Neural crest cell (in vitro differentiated cells): ENCODE results near the gene IFI44. TPM values are rescaled to one million over a fixed set of nuclear protein-coding genes. Genes with fewer than 3 reads are reported as not detected.

Experiments used
- DNase-seq: peaks from one replicate; pipeline ENCODE4 v3.0.0; 2021; ENCODE audit warnings: low read depth, mixed read lengths, low spot score
- H3K27ac Mint-ChIP-seq: one replicate; pipeline ENCODE4 v1.8.0; 2021; ENCODE audit warnings: mild to moderate bottlenecking, mixed read lengths; ENCODE audit not compliant: unreplicated experiment
- H3K27me3 Mint-ChIP-seq: 2 replicates; pipeline ENCODE4 v1.8.0; 2021; ENCODE audit warnings: low read depth, mild to moderate bottlenecking, mixed read lengths
- H3K36me3 Mint-ChIP-seq: 2 replicates; pipeline ENCODE4 v1.8.0; 2021; ENCODE audit warnings: low read depth, mild to moderate bottlenecking, mixed read lengths
- H3K4me1 Mint-ChIP-seq: 2 replicates; pipeline ENCODE4 v1.8.0; 2021; ENCODE audit warnings: mixed read lengths
- H3K4me3 Mint-ChIP-seq: one replicate; pipeline ENCODE4 v1.8.0; 2021; ENCODE audit warnings: mild to moderate bottlenecking, mixed read lengths
- H3K9me3 Mint-ChIP-seq: 2 replicates; pipeline ENCODE4 v1.8.0; 2021; ENCODE audit warnings: mixed read lengths
- total RNA-seq: library from RNA; stranded (reverse); gene quantifications from 2 replicates; pipeline ENCODE4 v1.2.1, GENCODE V29; 2021
- TF ChIP-seq, protein P1 (sequence below): fragments of 200-600 bp; sonication (generic); conservative IDR thresholded peaks from 2 replicates; pipeline ENCODE4 v1.5.0; 2021; ENCODE audit warnings: antibody characterized with exemption, mild to moderate bottlenecking

Gene IFI44
- total RNA-seq, 1 donor from 2014 or later, result 0.47 TPM

DNA sequence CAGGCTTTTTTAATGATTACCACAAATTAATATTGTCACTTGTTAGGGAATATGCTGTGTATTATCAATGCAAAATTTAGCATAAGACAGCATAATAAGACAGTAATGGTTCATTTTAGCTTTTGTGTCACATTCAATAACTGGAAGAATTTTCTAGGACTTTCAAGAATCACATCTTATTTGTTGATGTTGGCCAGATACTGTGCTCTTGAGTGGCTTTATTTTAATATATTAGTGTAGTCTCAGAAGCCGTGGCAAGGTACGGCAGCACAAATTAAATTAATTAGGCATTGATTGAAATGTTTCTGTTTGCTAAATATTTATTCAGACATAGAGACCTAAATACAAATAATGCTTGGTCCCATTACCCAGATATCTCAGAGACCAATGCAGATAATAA, 19.0 kb upstream of the IFI44 start:
- Mint-ChIP-seq H3K4me3 (no peak overlapping the region), H3K27me3 (peaks cover 13% of the 10 kb centered on the region), H3K27ac (no peak overlapping the region), H3K9me3 (no peaks in the 10 kb centered on the region), H3K36me3 (no peaks in the 10 kb centered on the region), H3K4me1 (no peaks in the 10 kb centered on the region)
- TF ChIP-seq, protein P1, sequence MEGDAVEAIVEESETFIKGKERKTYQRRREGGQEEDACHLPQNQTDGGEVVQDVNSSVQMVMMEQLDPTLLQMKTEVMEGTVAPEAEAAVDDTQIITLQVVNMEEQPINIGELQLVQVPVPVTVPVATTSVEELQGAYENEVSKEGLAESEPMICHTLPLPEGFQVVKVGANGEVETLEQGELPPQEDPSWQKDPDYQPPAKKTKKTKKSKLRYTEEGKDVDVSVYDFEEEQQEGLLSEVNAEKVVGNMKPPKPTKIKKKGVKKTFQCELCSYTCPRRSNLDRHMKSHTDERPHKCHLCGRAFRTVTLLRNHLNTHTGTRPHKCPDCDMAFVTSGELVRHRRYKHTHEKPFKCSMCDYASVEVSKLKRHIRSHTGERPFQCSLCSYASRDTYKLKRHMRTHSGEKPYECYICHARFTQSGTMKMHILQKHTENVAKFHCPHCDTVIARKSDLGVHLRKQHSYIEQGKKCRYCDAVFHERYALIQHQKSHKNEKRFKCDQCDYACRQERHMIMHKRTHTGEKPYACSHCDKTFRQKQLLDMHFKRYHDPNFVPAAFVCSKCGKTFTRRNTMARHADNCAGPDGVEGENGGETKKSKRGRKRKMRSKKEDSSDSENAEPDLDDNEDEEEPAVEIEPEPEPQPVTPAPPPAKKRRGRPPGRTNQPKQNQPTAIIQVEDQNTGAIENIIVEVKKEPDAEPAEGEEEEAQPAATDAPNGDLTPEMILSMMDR, result no peak
- no peak for DNase-seq

DNA sequence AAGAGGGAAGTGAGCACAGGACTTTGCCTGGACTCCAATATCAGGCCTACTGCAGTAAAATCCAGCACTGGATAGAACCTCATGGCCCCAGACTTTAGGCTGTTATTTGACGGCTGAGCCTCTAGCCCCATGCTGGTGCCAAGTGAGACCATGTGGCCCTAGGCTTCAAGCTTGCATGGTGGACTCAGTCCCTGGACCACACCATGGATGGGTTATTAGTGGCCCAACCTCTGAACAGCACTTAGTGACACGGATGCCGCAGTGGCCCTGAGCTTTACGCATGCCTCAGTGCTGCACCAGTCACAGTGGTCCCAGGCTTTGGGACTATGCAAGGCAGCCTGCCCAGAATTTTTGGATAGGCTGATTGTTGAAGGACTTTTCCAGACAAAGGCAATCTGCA, 16.4 kb upstream of the IFI44 start:
- Mint-ChIP-seq H3K9me3 (no peaks in the 10 kb centered on the region), H3K27ac (no peak overlapping the region), H3K4me3 (no peak overlapping the region), H3K4me1 (no peaks in the 10 kb centered on the region), H3K36me3 (no peaks in the 10 kb centered on the region), H3K27me3 (peaks cover 28% of the 10 kb centered on the region)
- no peak for DNase-seq
- TF ChIP-seq, protein P1, result no peak

DNA sequence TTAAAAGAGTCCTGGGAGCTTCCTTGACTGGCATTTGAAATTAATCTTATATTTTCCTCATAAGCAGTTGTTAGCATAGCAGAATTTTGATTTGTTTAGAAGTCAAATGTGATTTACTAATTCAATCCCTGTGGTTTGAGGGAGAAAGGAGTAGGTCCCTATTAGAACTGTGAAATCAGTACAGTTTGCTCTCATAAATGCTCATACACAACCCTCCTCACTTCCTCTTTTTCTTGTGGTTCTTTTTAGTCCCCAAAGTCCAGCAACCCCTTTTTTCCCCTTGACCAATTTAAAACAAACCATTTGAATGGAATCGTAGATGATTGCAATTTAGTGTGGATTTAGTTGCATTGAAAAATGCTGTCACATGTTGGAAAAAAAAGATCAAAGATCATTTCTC, 9.2 kb upstream of the IFI44 start:
- no peak for DNase-seq
- no peak overlapping the region for H3K27ac Mint-ChIP-seq
- TF ChIP-seq, protein P1, result no peak
- H3K4me1 Mint-ChIP-seq, result no peaks in the 10 kb centered on the region
- H3K27me3 Mint-ChIP-seq, result peaks cover 18% of the 10 kb centered on the region
- no peaks in the 10 kb centered on the region for H3K36me3 Mint-ChIP-seq
- H3K9me3 Mint-ChIP-seq, result peaks cover 3% of the 10 kb centered on the region
- H3K4me3 Mint-ChIP-seq, result no peak overlapping the region

DNA sequence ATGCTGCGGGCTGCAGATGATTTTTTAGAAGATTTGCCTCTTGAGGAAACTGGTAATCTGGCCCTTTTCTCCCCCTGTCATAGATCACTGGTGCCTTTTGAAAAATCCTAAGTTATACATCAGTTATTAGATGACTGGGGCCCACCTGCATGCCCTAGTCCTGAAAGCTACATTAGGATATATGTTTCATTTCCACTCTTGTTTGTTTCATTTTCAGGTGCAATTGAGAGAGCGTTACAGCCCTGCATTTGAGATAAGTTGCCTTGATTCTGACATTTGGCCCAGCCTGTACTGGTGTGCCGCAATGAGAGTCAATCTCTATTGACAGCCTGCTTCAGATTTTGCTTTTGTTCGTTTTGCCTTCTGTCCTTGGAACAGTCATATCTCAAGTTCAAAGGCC, 8.1 kb upstream of the IFI44 start:
- Mint-ChIP-seq H3K9me3 (peaks cover 3% of the 10 kb centered on the region), H3K4me1 (no peaks in the 10 kb centered on the region), H3K27me3 (peaks cover 13% of the 10 kb centered on the region), H3K27ac (no peak overlapping the region), H3K36me3 (no peaks in the 10 kb centered on the region), H3K4me3 (no peak overlapping the region)
- TF ChIP-seq, protein P1, result no peak
- no peak for DNase-seq

DNA sequence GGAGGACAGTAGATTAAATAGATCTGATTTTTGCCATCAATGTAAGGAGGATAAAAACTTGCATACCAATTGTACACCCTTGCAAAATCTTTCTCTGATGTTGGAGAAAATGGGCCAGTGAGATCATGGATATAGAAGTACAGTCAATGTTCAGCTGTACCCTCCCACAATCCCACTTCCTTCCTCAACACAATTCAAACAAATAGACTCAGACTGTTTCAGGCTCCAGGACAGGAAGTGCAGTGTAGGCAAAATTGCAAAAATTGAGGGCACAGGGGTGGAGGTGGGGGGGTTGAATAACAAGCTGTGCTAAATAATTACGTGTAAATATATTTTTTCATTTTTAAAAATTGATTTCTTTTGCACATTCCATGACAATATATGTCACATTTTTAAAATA, 3.9 kb upstream of the IFI44 start:
- H3K4me3 Mint-ChIP-seq, result no peak overlapping the region
- H3K36me3 Mint-ChIP-seq, result peaks cover 2% of the 10 kb centered on the region
- H3K27ac Mint-ChIP-seq, result no peak overlapping the region
- H3K9me3 Mint-ChIP-seq, result peaks cover 3% of the 10 kb centered on the region
- no peak for DNase-seq
- no peaks in the 10 kb centered on the region for H3K27me3 Mint-ChIP-seq
- no peaks in the 10 kb centered on the region for H3K4me1 Mint-ChIP-seq
- TF ChIP-seq, protein P1, result no peak

DNA sequence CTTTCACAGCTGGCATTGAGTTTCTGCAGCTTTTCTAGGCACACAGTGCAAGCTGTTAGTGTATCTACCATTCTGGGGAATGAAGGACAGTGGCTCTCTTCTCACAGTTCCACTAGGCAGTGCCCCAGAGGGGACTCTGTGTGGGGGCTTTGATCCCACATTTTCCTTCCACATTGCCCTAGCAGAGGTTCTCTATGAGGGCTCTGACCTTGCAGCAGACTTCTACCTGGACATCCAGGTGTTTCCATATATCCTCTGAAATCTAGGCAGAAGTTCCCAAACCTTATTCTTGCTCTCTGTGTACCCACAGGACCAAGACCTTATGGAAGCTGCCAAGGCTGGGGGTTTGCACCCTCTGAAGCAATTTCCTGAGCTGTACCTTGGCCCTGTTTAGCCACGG, 2.4 kb upstream of the IFI44 start:
- no peak for DNase-seq
- Mint-ChIP-seq H3K27ac (no peak overlapping the region), H3K9me3 (peaks cover 3% of the 10 kb centered on the region), H3K36me3 (peaks cover 2% of the 10 kb centered on the region), H3K27me3 (peaks cover 5% of the 10 kb centered on the region), H3K4me1 (no peaks in the 10 kb centered on the region), H3K4me3 (no peak overlapping the region)
- TF ChIP-seq, protein P1, result no peak
